HL-60 (cell line): ENCODE data around the gene C9orf50.
"Not testable (repeated sequence)": the region's sequence is repeated elsewhere in the genome, so short reads cannot be mapped to it uniquely, and the experiment has no call there.

ENCODE experiments used
- DNase-seq, 2 experiments: peaks; one replicate each; pipeline ENCODE4 v3.0.0-alpha.2; 2010 to 2020; ENCODE audit warnings: low read depth in 1 of 2, low spot score in 1 of 2
- H3K27ac ChIP-seq: fragments of 250-450 bp; sonication (Bioruptor Pico); replicated peaks from 2 replicates; pipeline ENCODE4 v1.5.1; 2020; ENCODE audit warnings: mild to moderate bottlenecking, moderate library complexity
- H3K27me3 ChIP-seq: fragments of 250-450 bp; sonication (Bioruptor Pico); 2 replicates; pipeline ENCODE4 v1.5.1; 2021; ENCODE audit warnings: mild to moderate bottlenecking, moderate library complexity; ENCODE audit not compliant: insufficient read depth, poor library complexity, severe bottlenecking
- H3K4me3 ChIP-seq: replicated peaks from 2 replicates; pipeline ENCODE4 v1.5.1; 2011; ENCODE audit warnings: mild to moderate bottlenecking, control low read depth, low read length; ENCODE audit not compliant: insufficient read depth
- CTCF ChIP-seq: IDR thresholded peaks from one replicate; pipeline ENCODE4 v1.5.1; 2011; ENCODE audit warnings: low read length, control low read depth, inconsistent platforms; ENCODE audit not compliant: insufficient read depth
- GABPA ChIP-seq: IDR thresholded peaks from 2 replicates; pipeline ENCODE4 v1.6.1; 2012; ENCODE audit warnings: low read depth
- POLR2AphosphoS5 ChIP-seq: IDR thresholded peaks from 2 replicates; pipeline ENCODE4 v1.6.1; 2012; ENCODE audit warnings: low read depth
- REST ChIP-seq: IDR thresholded peaks from 2 replicates; pipeline ENCODE4 v1.6.1; 2012; ENCODE audit warnings: low read depth; ENCODE audit not compliant: insufficient replicate concordance
- SPI1 ChIP-seq: IDR thresholded peaks from 2 replicates; pipeline ENCODE4 v1.6.1; 2012; ENCODE audit warnings: low read depth, mild to moderate bottlenecking, borderline replicate concordance

The C9orf50 gene

GRCh38 chr9:129595311-129595741 is 25.6 kb downstream of the C9orf50 start:
- no peak for TF ChIP-seq POLR2AphosphoS5
- no peak for TF ChIP-seq GABPA
- TF ChIP-seq SPI1: peak; percentile 44; the same call in 1 of the 2 replicates
- no peak for TF ChIP-seq REST
- no peak for TF ChIP-seq CTCF
- DNase-seq: no peak
- no peak overlapping the region for H3K27ac ChIP-seq
- H3K4me3 ChIP-seq: no peak overlapping the region
- no peaks in the 10 kb centered on the region for H3K27me3 ChIP-seq

GRCh38 chr9:129594632-129595031 is 26.3 kb downstream of the C9orf50 start:
- Histone ChIP-seq H3K27ac (no peak overlapping the region), H3K27me3 (no peaks in the 10 kb centered on the region), H3K4me3 (no peak overlapping the region)
- DNase-seq: no peak
- TF ChIP-seq CTCF (no peak), GABPA (no peak), POLR2AphosphoS5 (no peak), REST (no peak), SPI1 (no peak)

GRCh38 chr9:129592790-129593189 is 28.1 kb downstream of the C9orf50 start:
- H3K27ac ChIP-seq, DNase-seq, H3K4me3 ChIP-seq, H3K27me3 ChIP-seq: not testable (repeated sequence)

GRCh38 chr9:129591916-129592315 is 29.0 kb downstream of the C9orf50 start:
- TF ChIP-seq GABPA (no peak), SPI1 (no peak), REST (no peak), CTCF (no peak), POLR2AphosphoS5 (no peak)
- Histone ChIP-seq H3K27ac (no peak overlapping the region), H3K4me3 (no peak overlapping the region), H3K27me3 (no peaks in the 10 kb centered on the region)
- DNase-seq: no peak
